ENCODE measurements around the gene LILRA5.
"Not testable (repeated sequence)": the region's sequence is repeated elsewhere in the genome, so short reads cannot be mapped to it uniquely, and the experiment has no call there.

DNA sequence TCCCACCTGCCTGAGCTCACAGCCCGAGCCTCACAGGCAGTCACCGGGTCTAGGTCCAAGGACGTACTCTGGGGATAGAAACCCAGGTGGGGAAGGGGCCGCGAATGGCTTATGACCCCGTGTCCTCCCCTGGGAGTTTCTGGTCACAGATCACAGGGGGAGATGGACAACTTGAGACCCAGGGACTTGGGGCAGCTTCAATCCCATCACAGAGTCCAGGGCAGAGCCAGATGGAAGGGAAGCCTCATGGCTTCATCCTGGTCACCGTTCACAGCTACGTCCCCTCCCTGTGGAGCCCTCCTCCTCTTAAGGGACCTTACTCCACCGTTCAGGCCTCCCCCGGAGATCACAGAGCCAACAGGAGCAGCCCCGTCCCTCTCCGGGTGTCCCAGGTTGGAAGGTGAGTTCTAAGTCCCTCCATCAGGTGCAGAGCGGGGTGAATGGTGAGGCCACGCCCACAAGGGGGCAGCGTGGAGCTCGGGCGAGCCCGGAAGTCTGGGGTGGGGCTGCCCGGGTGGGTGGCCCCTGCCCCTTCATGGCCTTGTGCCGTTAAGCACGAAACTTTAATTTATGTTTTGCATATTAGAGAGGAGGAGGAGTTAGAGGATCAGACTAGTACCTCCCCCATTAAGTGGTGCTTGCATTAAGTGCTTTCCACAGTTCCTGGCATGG is 46.3 kb upstream of the LILRA5 start:
- TF ChIP-seq, protein P1, sequence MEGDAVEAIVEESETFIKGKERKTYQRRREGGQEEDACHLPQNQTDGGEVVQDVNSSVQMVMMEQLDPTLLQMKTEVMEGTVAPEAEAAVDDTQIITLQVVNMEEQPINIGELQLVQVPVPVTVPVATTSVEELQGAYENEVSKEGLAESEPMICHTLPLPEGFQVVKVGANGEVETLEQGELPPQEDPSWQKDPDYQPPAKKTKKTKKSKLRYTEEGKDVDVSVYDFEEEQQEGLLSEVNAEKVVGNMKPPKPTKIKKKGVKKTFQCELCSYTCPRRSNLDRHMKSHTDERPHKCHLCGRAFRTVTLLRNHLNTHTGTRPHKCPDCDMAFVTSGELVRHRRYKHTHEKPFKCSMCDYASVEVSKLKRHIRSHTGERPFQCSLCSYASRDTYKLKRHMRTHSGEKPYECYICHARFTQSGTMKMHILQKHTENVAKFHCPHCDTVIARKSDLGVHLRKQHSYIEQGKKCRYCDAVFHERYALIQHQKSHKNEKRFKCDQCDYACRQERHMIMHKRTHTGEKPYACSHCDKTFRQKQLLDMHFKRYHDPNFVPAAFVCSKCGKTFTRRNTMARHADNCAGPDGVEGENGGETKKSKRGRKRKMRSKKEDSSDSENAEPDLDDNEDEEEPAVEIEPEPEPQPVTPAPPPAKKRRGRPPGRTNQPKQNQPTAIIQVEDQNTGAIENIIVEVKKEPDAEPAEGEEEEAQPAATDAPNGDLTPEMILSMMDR (IDR thresholded peaks at IDR 0.05): not testable (repeated sequence)
- TF ChIP-seq EZH2phosphoT487 (IDR thresholded peaks at IDR 0.05; ENCODE audit: borderline replicate concordance, low read depth); MXI1 (IDR thresholded peaks at IDR 0.05; ENCODE audit: low read depth, low read length); TAF1 (IDR thresholded peaks at IDR 0.05; ENCODE audit: borderline replicate concordance, low read depth, low read length); RCOR1 (IDR thresholded peaks at IDR 0.05; ENCODE audit: low read length); YY1 (IDR thresholded peaks at IDR 0.05; ENCODE audit: low read depth); FOXJ3 (CRISPR knock-in tag; IDR thresholded peaks at IDR 0.05); EP300 (IDR thresholded peaks at IDR 0.05; ENCODE audit: borderline replicate concordance in 1 of 2, low read depth in 1 of 2, low read length in 1 of 2); POLR2AphosphoS5 (IDR thresholded peaks at IDR 0.05; ENCODE audit: low read depth, low read length); NFIC (IDR thresholded peaks at IDR 0.05; ENCODE audit: borderline replicate concordance): not testable (repeated sequence)
- TF ChIP-seq, protein P2, sequence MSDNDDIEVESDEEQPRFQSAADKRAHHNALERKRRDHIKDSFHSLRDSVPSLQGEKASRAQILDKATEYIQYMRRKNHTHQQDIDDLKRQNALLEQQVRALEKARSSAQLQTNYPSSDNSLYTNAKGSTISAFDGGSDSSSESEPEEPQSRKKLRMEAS (IDR thresholded peaks at IDR 0.05; ENCODE audit: low read depth): not testable (repeated sequence)
- TF ChIP-seq, protein P3, sequence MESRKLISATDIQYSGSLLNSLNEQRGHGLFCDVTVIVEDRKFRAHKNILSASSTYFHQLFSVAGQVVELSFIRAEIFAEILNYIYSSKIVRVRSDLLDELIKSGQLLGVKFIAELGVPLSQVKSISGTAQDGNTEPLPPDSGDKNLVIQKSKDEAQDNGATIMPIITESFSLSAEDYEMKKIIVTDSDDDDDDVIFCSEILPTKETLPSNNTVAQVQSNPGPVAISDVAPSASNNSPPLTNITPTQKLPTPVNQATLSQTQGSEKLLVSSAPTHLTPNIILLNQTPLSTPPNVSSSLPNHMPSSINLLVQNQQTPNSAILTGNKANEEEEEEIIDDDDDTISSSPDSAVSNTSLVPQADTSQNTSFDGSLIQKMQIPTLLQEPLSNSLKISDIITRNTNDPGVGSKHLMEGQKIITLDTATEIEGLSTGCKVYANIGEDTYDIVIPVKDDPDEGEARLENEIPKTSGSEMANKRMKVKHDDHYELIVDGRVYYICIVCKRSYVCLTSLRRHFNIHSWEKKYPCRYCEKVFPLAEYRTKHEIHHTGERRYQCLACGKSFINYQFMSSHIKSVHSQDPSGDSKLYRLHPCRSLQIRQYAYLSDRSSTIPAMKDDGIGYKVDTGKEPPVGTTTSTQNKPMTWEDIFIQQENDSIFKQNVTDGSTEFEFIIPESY (IDR thresholded peaks at IDR 0.05; ENCODE audit: borderline replicate concordance, low read depth): not testable (repeated sequence)

Data from SK-N-SH (cell line).